Liver (tissue), 9 donors: ENCODE data around the gene FARS2. TPM values are rescaled to one million over a fixed set of nuclear protein-coding genes. Genes with fewer than 3 reads are reported as not detected.

Experiments used
- DNase-seq: peaks from one replicate; pipeline ENCODE4 v3.0.0-alpha.2; 2017; ENCODE audit warnings: low spot score
- H3K27ac ChIP-seq, 2 donors: one replicate each; pipeline ENCODE4 v1.7.0; 2013; ENCODE audit warnings: inconsistent platforms in 2 of 2, low read length in 2 of 2, control low read depth in 1 of 2, low read depth in 1 of 2, mild to moderate bottlenecking in 1 of 2
- H3K27me3 ChIP-seq, 4 donors: one replicate each; pipeline versions ENCODE4 v1.6.1 to v1.7.0; 2013; ENCODE audit warnings: low read length in 3 of 4, inconsistent platforms in 1 of 4, mild to moderate bottlenecking in 1 of 4, moderate library complexity in 1 of 4; ENCODE audit not compliant: control insufficient read depth in 4 of 4, insufficient read depth in 4 of 4
- H3K36me3 ChIP-seq, 4 donors: one replicate each; pipeline versions ENCODE4 v1.6.1 to v1.7.0; 2013; ENCODE audit warnings: low read length in 3 of 4, mild to moderate bottlenecking in 3 of 4, low read depth in 1 of 4, moderate library complexity in 1 of 4; ENCODE audit not compliant: control insufficient read depth in 4 of 4, insufficient read depth in 3 of 4
- H3K4me1 ChIP-seq, 4 donors: one replicate each; pipeline versions ENCODE4 v1.6.1 to v1.7.0; 2013; ENCODE audit warnings: low read length in 3 of 4, mild to moderate bottlenecking in 3 of 4, moderate library complexity in 1 of 4; ENCODE audit not compliant: control insufficient read depth in 4 of 4, insufficient read depth in 4 of 4
- H3K4me3 ChIP-seq, 3 donors: one replicate each; pipeline versions ENCODE4 v1.6.1 to v1.7.0; 2013; ENCODE audit warnings: low read length in 3 of 3, control low read depth in 1 of 3, low read depth in 1 of 3, mild to moderate bottlenecking in 1 of 3
- H3K9ac ChIP-seq, 2 donors: one replicate each; pipeline ENCODE4 v1.7.0; 2013; ENCODE audit warnings: low read length in 2 of 2, mild to moderate bottlenecking in 2 of 2, moderate library complexity in 2 of 2, control low read depth in 1 of 2, low read depth in 1 of 2
- H3K9me3 ChIP-seq, 4 donors: one replicate each; pipeline versions ENCODE4 v1.6.1 to v1.7.0; 2013; ENCODE audit warnings: low read length in 3 of 4; ENCODE audit not compliant: control insufficient read depth in 4 of 4
- FOXA1 ChIP-seq: IDR thresholded peaks from 2 replicates; pipeline ENCODE4 v1.6.1; 2016; ENCODE audit warnings: antibody characterized with exemption
- HNF4A ChIP-seq, 2 donors: conservative IDR thresholded peaks; 2 replicates each; pipeline ENCODE4 v1.6.1; 2016; ENCODE audit warnings: antibody characterized with exemption in 2 of 2, mild to moderate bottlenecking in 2 of 2
- HNF4G ChIP-seq: IDR thresholded peaks from 2 replicates; pipeline ENCODE4 v1.6.1; 2016; ENCODE audit warnings: antibody characterized with exemption
- JUND ChIP-seq, 2 donors: IDR thresholded peaks; 2 replicates each; pipeline ENCODE4 v1.6.1; 2016; ENCODE audit warnings: antibody characterized with exemption in 2 of 2
- SP1 ChIP-seq: IDR thresholded peaks from 2 replicates; pipeline ENCODE4 v1.6.1; 2018; ENCODE audit warnings: antibody characterized with exemption, mild to moderate bottlenecking
- TAF1 ChIP-seq: conservative IDR thresholded peaks from 2 replicates; pipeline ENCODE4 v1.6.1; 2016; ENCODE audit warnings: antibody characterized with exemption, mild to moderate bottlenecking
- YY1 ChIP-seq: IDR thresholded peaks from 2 replicates; pipeline ENCODE4 v1.6.1; 2016; ENCODE audit warnings: antibody characterized with exemption, mild to moderate bottlenecking
- WGBS: extraction: QIAGEN DNeasy Blood & Tissue Kit; methylation state at CpG from one replicate; pipeline ENCODE4 v1.1.7; 2013; 5-methylcytosine and 5-hydroxymethylcytosine counted together
- polyA plus RNA-seq, 2 donors: library from polyadenylated mRNA; stranded (reverse) in 1 of 2; unstranded in 1 of 2; fragments of 200-250 nt in 1 of 2; fragments of >200 nt in 1 of 2; fragmentation: Nextera tagmentation in 1 of 2; extraction: Ambion mirVana in 1 of 2; gene quantifications; one replicate each; pipeline versions ENCODE4 v1.2.1 to v1.2.3, GENCODE V29; 2013 to 2015
- total RNA-seq, 2 donors: library from RNA; depleted of rRNA; stranded (reverse); fragments of >200 nt; gene quantifications; one replicate each; pipeline ENCODE4 v1.2.3, GENCODE V29; 2014
- TF ChIP-seq, protein P1 (sequence below): IDR thresholded peaks from 2 replicates; pipeline ENCODE4 v1.6.1; 2016; ENCODE audit warnings: antibody characterized with exemption, mild to moderate bottlenecking
- TF ChIP-seq, protein P2 (sequence below): fragments of 150-350 bp; IDR thresholded peaks from 2 replicates; pipeline ENCODE4 v1.5.1; 2017; ENCODE audit warnings: improper control_type of control experiment, low read depth, low read length; ENCODE audit not compliant: missing input control
- TF ChIP-seq, protein P3 (sequence below): IDR thresholded peaks from 2 replicates; pipeline ENCODE4 v1.6.1; 2016; ENCODE audit warnings: antibody characterized with exemption
- donor health status: healthy.
- donor health status: healthy.
- donor health status: healthy.
- donor health status: healthy.
- donor health status: healthy.

The FARS2 gene
- total and polyA plus RNA-seq, 4 donors, result 7.8 to 25.9 (median 11.2) TPM

GRCh38 chr6:5271926-5272325 lies 10.6 kb downstream of the FARS2 start:
- H3K4me1 ChIP-seq, result no peaks in the 10 kb centered on the region
- H3K9ac ChIP-seq, result no peak overlapping the region
- H3K4me3 ChIP-seq, result no peak overlapping the region
- 96% methylated on average over 6 of the region's 6 CpGs for WGBS
- no peaks in the 10 kb centered on the region for H3K9me3 ChIP-seq
- no peak for TF ChIP-seq YY1
- TF ChIP-seq, protein P1, sequence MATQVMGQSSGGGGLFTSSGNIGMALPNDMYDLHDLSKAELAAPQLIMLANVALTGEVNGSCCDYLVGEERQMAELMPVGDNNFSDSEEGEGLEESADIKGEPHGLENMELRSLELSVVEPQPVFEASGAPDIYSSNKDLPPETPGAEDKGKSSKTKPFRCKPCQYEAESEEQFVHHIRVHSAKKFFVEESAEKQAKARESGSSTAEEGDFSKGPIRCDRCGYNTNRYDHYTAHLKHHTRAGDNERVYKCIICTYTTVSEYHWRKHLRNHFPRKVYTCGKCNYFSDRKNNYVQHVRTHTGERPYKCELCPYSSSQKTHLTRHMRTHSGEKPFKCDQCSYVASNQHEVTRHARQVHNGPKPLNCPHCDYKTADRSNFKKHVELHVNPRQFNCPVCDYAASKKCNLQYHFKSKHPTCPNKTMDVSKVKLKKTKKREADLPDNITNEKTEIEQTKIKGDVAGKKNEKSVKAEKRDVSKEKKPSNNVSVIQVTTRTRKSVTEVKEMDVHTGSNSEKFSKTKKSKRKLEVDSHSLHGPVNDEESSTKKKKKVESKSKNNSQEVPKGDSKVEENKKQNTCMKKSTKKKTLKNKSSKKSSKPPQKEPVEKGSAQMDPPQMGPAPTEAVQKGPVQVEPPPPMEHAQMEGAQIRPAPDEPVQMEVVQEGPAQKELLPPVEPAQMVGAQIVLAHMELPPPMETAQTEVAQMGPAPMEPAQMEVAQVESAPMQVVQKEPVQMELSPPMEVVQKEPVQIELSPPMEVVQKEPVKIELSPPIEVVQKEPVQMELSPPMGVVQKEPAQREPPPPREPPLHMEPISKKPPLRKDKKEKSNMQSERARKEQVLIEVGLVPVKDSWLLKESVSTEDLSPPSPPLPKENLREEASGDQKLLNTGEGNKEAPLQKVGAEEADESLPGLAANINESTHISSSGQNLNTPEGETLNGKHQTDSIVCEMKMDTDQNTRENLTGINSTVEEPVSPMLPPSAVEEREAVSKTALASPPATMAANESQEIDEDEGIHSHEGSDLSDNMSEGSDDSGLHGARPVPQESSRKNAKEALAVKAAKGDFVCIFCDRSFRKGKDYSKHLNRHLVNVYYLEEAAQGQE, result no peak
- TF ChIP-seq SP1, result no peak
- no peak for TF ChIP-seq HNF4G
- TF ChIP-seq HNF4A (conservative IDR thresholded peaks at IDR 0.05), result no peak
- TF ChIP-seq, protein P2, sequence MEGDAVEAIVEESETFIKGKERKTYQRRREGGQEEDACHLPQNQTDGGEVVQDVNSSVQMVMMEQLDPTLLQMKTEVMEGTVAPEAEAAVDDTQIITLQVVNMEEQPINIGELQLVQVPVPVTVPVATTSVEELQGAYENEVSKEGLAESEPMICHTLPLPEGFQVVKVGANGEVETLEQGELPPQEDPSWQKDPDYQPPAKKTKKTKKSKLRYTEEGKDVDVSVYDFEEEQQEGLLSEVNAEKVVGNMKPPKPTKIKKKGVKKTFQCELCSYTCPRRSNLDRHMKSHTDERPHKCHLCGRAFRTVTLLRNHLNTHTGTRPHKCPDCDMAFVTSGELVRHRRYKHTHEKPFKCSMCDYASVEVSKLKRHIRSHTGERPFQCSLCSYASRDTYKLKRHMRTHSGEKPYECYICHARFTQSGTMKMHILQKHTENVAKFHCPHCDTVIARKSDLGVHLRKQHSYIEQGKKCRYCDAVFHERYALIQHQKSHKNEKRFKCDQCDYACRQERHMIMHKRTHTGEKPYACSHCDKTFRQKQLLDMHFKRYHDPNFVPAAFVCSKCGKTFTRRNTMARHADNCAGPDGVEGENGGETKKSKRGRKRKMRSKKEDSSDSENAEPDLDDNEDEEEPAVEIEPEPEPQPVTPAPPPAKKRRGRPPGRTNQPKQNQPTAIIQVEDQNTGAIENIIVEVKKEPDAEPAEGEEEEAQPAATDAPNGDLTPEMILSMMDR, result no peak
- no peak for TF ChIP-seq FOXA1
- TF ChIP-seq JUND (IDR thresholded peaks at IDR 0.05), result no peak
- no peak for TF ChIP-seq TAF1
- TF ChIP-seq, protein P3, sequence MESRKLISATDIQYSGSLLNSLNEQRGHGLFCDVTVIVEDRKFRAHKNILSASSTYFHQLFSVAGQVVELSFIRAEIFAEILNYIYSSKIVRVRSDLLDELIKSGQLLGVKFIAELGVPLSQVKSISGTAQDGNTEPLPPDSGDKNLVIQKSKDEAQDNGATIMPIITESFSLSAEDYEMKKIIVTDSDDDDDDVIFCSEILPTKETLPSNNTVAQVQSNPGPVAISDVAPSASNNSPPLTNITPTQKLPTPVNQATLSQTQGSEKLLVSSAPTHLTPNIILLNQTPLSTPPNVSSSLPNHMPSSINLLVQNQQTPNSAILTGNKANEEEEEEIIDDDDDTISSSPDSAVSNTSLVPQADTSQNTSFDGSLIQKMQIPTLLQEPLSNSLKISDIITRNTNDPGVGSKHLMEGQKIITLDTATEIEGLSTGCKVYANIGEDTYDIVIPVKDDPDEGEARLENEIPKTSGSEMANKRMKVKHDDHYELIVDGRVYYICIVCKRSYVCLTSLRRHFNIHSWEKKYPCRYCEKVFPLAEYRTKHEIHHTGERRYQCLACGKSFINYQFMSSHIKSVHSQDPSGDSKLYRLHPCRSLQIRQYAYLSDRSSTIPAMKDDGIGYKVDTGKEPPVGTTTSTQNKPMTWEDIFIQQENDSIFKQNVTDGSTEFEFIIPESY, result no peak
- H3K27ac ChIP-seq, result no peak overlapping the region
- H3K27me3 ChIP-seq, result no peaks in the 10 kb centered on the region
- H3K36me3 ChIP-seq, result no peaks in the 10 kb centered on the region
- DNase-seq, result no peak

DNA sequence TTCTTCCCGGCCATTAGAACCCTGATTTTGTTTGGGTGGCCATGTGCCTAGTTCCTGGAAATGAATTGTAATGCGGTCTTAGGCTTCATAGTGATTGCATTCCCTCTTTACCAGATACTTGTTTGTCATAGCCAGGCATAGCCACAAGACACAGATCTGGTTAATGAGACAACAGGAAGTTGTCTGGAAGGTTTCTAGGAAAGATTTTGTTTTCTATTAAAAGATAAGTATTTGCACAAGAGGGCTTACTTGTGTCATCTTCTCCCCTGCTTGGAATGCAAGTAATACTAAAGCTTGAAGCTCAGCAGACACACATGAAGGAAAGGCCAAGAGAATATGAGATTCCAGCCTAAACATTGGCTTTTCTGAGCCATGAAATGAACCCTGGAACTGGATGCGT lies 12.9 kb downstream of the FARS2 start:
- no peak for DNase-seq
- 90% methylated on average over 3 of the region's 3 CpGs for WGBS
- Histone ChIP-seq H3K9ac (no peak overlapping the region), H3K4me3 (no peak overlapping the region), H3K9me3 (no peaks in the 10 kb centered on the region), H3K36me3 (no peaks in the 10 kb centered on the region), H3K4me1 (no peaks in the 10 kb centered on the region), H3K27ac (no peak overlapping the region), H3K27me3 (no peaks in the 10 kb centered on the region)
- TF ChIP-seq, protein P2, result no peak
